Aorta (tissue), 5 donors: Measurements from ENCODE around the gene RBM4. TPM values are rescaled to one million over a fixed set of nuclear protein-coding genes. Genes with fewer than 3 reads are reported as not detected.

ENCODE experiments used
- ATAC-seq: fragments of 200-7000 bp; cut with Tn5 transposase; one replicate; pipeline ENCODE4 v1.9.1; 2022; ENCODE audit warnings: moderate library complexity; ENCODE audit not compliant: low FRiP score
- DNase-seq, 2 donors: peaks; one replicate each; pipeline ENCODE4 v3.0.0-alpha.2; 2020
- H3K27ac ChIP-seq, 2 donors: one replicate each; pipeline ENCODE4 v1.5.1; 2013; ENCODE audit warnings: low read length in 2 of 2, mild to moderate bottlenecking in 2 of 2, moderate library complexity in 2 of 2, control low read depth in 1 of 2, inconsistent platforms in 1 of 2, low read depth in 1 of 2
- H3K27me3 ChIP-seq, 2 donors: one replicate each; pipeline ENCODE4 v1.6.1; 2013; ENCODE audit warnings: control low read depth in 1 of 2, low read length in 1 of 2, mild to moderate bottlenecking in 1 of 2, moderate library complexity in 1 of 2; ENCODE audit not compliant: insufficient read depth in 2 of 2, control insufficient read depth in 1 of 2
- H3K36me3 ChIP-seq, 2 donors: one replicate each; pipeline ENCODE4 v1.6.1; 2013; ENCODE audit warnings: control low read depth in 1 of 2, low read length in 1 of 2, mild to moderate bottlenecking in 1 of 2; ENCODE audit not compliant: insufficient read depth in 2 of 2, control insufficient read depth in 1 of 2
- H3K4me1 ChIP-seq, 2 donors: one replicate each; pipeline ENCODE4 v1.6.1; 2013; ENCODE audit warnings: low read length in 2 of 2, control low read depth in 1 of 2, mild to moderate bottlenecking in 1 of 2, moderate library complexity in 1 of 2; ENCODE audit not compliant: insufficient read depth in 2 of 2, control insufficient read depth in 1 of 2
- H3K4me3 ChIP-seq, 2 donors: one replicate each; pipeline ENCODE4 v1.5.1; 2013; ENCODE audit warnings: low read length in 2 of 2, control low read depth in 1 of 2, mild to moderate bottlenecking in 1 of 2
- H3K9me3 ChIP-seq: one replicate; pipeline ENCODE4 v1.6.1; 2013; ENCODE audit warnings: mild to moderate bottlenecking, low read length; ENCODE audit not compliant: control insufficient read depth
- WGBS, 2 donors: extraction: QIAGEN DNeasy Blood & Tissue Kit; methylation state at CpG; one replicate each; pipeline ENCODE4 v1.1.7; 2013; 5-methylcytosine and 5-hydroxymethylcytosine counted together
- intact Hi-C, 2 donors: fragments of 100-400 bp; cut with DNase I; formaldehyde crosslinking; loops; one replicate each; pipeline versions ENCODE4 v1.14.2 to v1.15.0; 2022
- polyA plus RNA-seq, 2 donors: library from polyadenylated mRNA; stranded (reverse); fragments of 200-250 nt; gene quantifications; one replicate each; pipeline ENCODE4 v1.2.3, GENCODE V29; 2013
- total RNA-seq, 2 donors: library from RNA; stranded (reverse); fragmentation: NEBNext Ultra II Directional; extraction: Animal tissue kit (Norgen Biotek cat#: 25700); gene quantifications; one replicate each; pipeline ENCODE4 v1.2.1, GENCODE V29; 2021
- donor health status: healthy with polysubstance abuse.
- donor health status: Bipolar disorder and iron deficiency.
- donor health status: DM: no; HTN: no; CAD: no.
- donor health status: DM: no; HTN: no; CAD: no.
- donor health status: DM: yes; HTN: yes; CAD: no.

Gene RBM4
- total and polyA plus RNA-seq, 4 donors: 78.6 to 98.1 (median 89.0) TPM

- Histone ChIP-seq H3K36me3 (no peaks in the 10 kb centered on the region), H3K4me1 (no peaks in the 10 kb centered on the region), H3K27ac (no peak overlapping the region), H3K4me3 (no peak overlapping the region), H3K9me3 (no peaks in the 10 kb centered on the region), H3K27me3 (no peaks in the 10 kb centered on the region)
- intact Hi-C loops: no loop called here
- 68 to 69% methylated on average over 4 of the region's 4 CpGs for WGBS, 2 donors
- ATAC-seq (no peak), DNase-seq (no peak)
Measured at GRCh38 chr11:66609721-66610617, 28.5 kb upstream of the RBM4 start.

- Histone ChIP-seq H3K9me3 (no peaks in the 10 kb centered on the region), H3K27ac (no peak overlapping the region), H3K4me3 (no peak overlapping the region), H3K36me3 (no peaks in the 10 kb centered on the region), H3K27me3 (no peaks in the 10 kb centered on the region), H3K4me1 (no peaks in the 10 kb centered on the region)
- DNase-seq: no peak
- no peak for ATAC-seq
- intact Hi-C loops: no loop called here
- 94 to 96% methylated on average over 1 of the region's 1 CpG for WGBS, 2 donors
Measured at GRCh38 chr11:66612458-66612857, 26.0 kb upstream of the RBM4 start.

- Histone ChIP-seq H3K27me3 (no peaks in the 10 kb centered on the region), H3K4me1 (no peaks in the 10 kb centered on the region), H3K9me3 (no peaks in the 10 kb centered on the region), H3K36me3 (no peaks in the 10 kb centered on the region), H3K4me3 (no peak overlapping the region), H3K27ac (no peak overlapping the region)
- 88 to 89% methylated on average over 13 of the region's 13 CpGs for WGBS, 2 donors
- ATAC-seq (no peak), DNase-seq (no peak)
- intact Hi-C loops: no loop called here
Measured at GRCh38 chr11:66614073-66614472, 24.4 kb upstream of the RBM4 start.

- intact Hi-C loops: no loop called here
- no peaks in the 10 kb centered on the region for H3K27me3 ChIP-seq
- H3K9me3 ChIP-seq: no peaks in the 10 kb centered on the region
- H3K27ac ChIP-seq: peak within 1 kb of the TSS; percentile 32 to 84
- peak; percentile 99 to 100 for DNase-seq
- H3K36me3 ChIP-seq: no peaks in the 10 kb centered on the region
- peak within 1 kb of the TSS; percentile 78 to 93 for H3K4me3 ChIP-seq
- WGBS, 2 donors: 0 to 1% methylated on average over 86 to 90 of the region's 90 CpGs
- H3K4me1 ChIP-seq: no peaks in the 10 kb centered on the region
- peak; percentile 97 for ATAC-seq
Measured at GRCh38 chr11:66616379-66617154, 21.9 kb upstream of the RBM4 start, which contains the start of gene RBM14. Gene RBM14, plus strand, starts transcription at chr11:66616630. Its CDS starts 91 bp downstream, at chr11:66616721.

GRCh38 chr11:66617155-66617834 lies 21.2 kb upstream of the RBM4 start:
- intact Hi-C loops: no loop called here
- H3K27me3 ChIP-seq: no peaks in the 10 kb centered on the region
- DNase-seq (peak; percentile 92 to 93), ATAC-seq (peak; percentile 76)
- WGBS, 2 donors: 0 to 1% methylated on average over 24 to 38 of the region's 38 CpGs
- H3K36me3 ChIP-seq: no peaks in the 10 kb centered on the region
- H3K9me3 ChIP-seq: no peaks in the 10 kb centered on the region
- peak overlapping the region; percentile 78 to 93 for H3K4me3 ChIP-seq
- peak overlapping the region; percentile 32 to 66 for H3K27ac ChIP-seq
- no peaks in the 10 kb centered on the region for H3K4me1 ChIP-seq

- intact Hi-C loops: no loop called here
- Histone ChIP-seq H3K9me3 (no peaks in the 10 kb centered on the region), H3K4me3 (peak overlapping the region; percentile 14 to 93), H3K36me3 (no peaks in the 10 kb centered on the region), H3K4me1 (no peaks in the 10 kb centered on the region), H3K27me3 (no peaks in the 10 kb centered on the region), H3K27ac (peak overlapping the region; percentile 57 to 68)
- WGBS, 2 donors: 8 to 11% methylated on average over 4 of the region's 4 CpGs
- no peak for ATAC-seq
- DNase-seq: no peak
Measured at GRCh38 chr11:66619080-66619554, 19.4 kb upstream of the RBM4 start.

- ATAC-seq (no peak), DNase-seq (no peak)
- H3K9me3 ChIP-seq: no peaks in the 10 kb centered on the region
- peaks cover 0 to 2% of the 10 kb centered on the region in 2 donors for H3K4me1 ChIP-seq
- H3K36me3 ChIP-seq: peaks cover 0 to 20% of the 10 kb centered on the region in 2 donors
- intact Hi-C loops: no loop called here
- WGBS, 2 donors: 84 to 85% methylated on average over 16 of the region's 16 CpGs
- no peaks in the 10 kb centered on the region for H3K27me3 ChIP-seq
- H3K4me3 ChIP-seq: no peak overlapping the region
- no peak overlapping the region for H3K27ac ChIP-seq
Measured at GRCh38 chr11:66624450-66624849, 14.1 kb upstream of the RBM4 start.

- ATAC-seq: peak; percentile 16
- Histone ChIP-seq H3K36me3 (peaks cover 0 to 20% of the 10 kb centered on the region in 2 donors), H3K4me3 (no peak overlapping the region), H3K9me3 (no peaks in the 10 kb centered on the region), H3K27ac (no peak overlapping the region), H3K4me1 (peaks cover 0 to 2% of the 10 kb centered on the region in 2 donors), H3K27me3 (no peaks in the 10 kb centered on the region)
- WGBS, 2 donors: 93 to 94% methylated on average over 26 of the region's 26 CpGs
- no peak for DNase-seq
- intact Hi-C loops: no loop called here
Measured at GRCh38 chr11:66625041-66625751, 13.3 kb upstream of the RBM4 start.
